Neural cell (in vitro differentiated cells): ENCODE results near the gene RITA1. TPM values are rescaled to one million over a fixed set of nuclear protein-coding genes. Genes with fewer than 3 reads are reported as not detected.

Experiments
- H2AFZ ChIP-seq: fragments of 200-600, 300-800 bp; sonication (generic), shearing (Covaris generic); 2 replicates; pipeline ENCODE4 v1.6.0; 2014; ENCODE audit warnings: low read depth, mild to moderate bottlenecking, antibody characterized with exemption, low read length, moderate library complexity
- H3F3A ChIP-seq: fragments of 200-600 bp; shearing (Covaris generic); 2 replicates; pipeline ENCODE4 v1.6.1; 2016; ENCODE audit warnings: mild to moderate bottlenecking, moderate library complexity, mixed read lengths, antibody characterized with exemption, low read length; ENCODE audit not compliant: insufficient read depth, poor library complexity, severe bottlenecking
- H3K27ac ChIP-seq: fragments of 200-600, 300-800 bp; sonication (generic), shearing (Covaris generic); 2 replicates; pipeline ENCODE4 v1.5.1; 2014; ENCODE audit warnings: mild to moderate bottlenecking, low read length, moderate library complexity
- H3K27me3 ChIP-seq: fragments of 300-800, 200-600 bp; sonication (generic), shearing (Covaris generic); 2 replicates; pipeline ENCODE4 v1.6.0; 2014; ENCODE audit warnings: mild to moderate bottlenecking, low read depth, low read length, moderate library complexity; ENCODE audit not compliant: insufficient read depth
- H3K36me3 ChIP-seq: fragments of 300-800, 200-600 bp; sonication (generic), shearing (Covaris generic); 2 replicates; pipeline ENCODE4 v1.5.1; 2014; ENCODE audit warnings: mild to moderate bottlenecking, antibody characterized with exemption, low read length, moderate library complexity; ENCODE audit not compliant: insufficient read depth
- H3K4me2 ChIP-seq: fragments of 300-800, 200-600 bp; sonication (generic), shearing (Covaris generic); 2 replicates; pipeline ENCODE4 v1.6.0; 2014; ENCODE audit warnings: mild to moderate bottlenecking, low read length
- H3K4me3 ChIP-seq: fragments of 300-800, 200-600 bp; sonication (generic), shearing (Covaris generic); 2 replicates; pipeline ENCODE4 v1.5.1; 2014; ENCODE audit warnings: mild to moderate bottlenecking, low read length, moderate library complexity
- H3K79me2 ChIP-seq: fragments of 200-600 bp; shearing (Covaris generic); replicated peaks from 2 replicates; pipeline ENCODE4 v1.6.0; 2014; ENCODE audit warnings: mild to moderate bottlenecking, low read length, moderate library complexity; ENCODE audit not compliant: insufficient read depth
- H3K9ac ChIP-seq: fragments of 300-800, 200-600 bp; sonication (generic), shearing (Covaris generic); 2 replicates; pipeline ENCODE4 v1.6.1; 2016; ENCODE audit warnings: mild to moderate bottlenecking, low read length, mixed read lengths
- H3K9me2 ChIP-seq: fragments of 200-600 bp; shearing (Covaris generic); 2 replicates; pipeline ENCODE4 v1.6.1; 2016; ENCODE audit warnings: mild to moderate bottlenecking, low read length, mixed read lengths; ENCODE audit not compliant: insufficient read depth
- H3K9me3 ChIP-seq: fragments of 200-600, 300-800 bp; sonication (generic), shearing (Covaris generic); 2 replicates; pipeline ENCODE4 v1.6.1; 2016; ENCODE audit warnings: mild to moderate bottlenecking, mixed run types, low read length, moderate library complexity, mixed read lengths
- H4K20me1 ChIP-seq: fragments of 200-600 bp; shearing (Covaris generic); 2 replicates; pipeline ENCODE4 v1.6.1; 2016; ENCODE audit warnings: mild to moderate bottlenecking, mixed run types; ENCODE audit not compliant: insufficient read depth
- CTCF ChIP-seq: fragments of 450-650 bp; IDR thresholded peaks from 2 replicates; pipeline ENCODE4 v1.5.1; 2014; ENCODE audit warnings: antibody characterized with exemption, mild to moderate bottlenecking, moderate library complexity; ENCODE audit not compliant: poor library complexity, severe bottlenecking
- EP300 ChIP-seq: fragments of 450-650 bp; conservative IDR thresholded peaks from 2 replicates; pipeline ENCODE4 v1.6.1; 2014; ENCODE audit warnings: antibody characterized with exemption, mild to moderate bottlenecking, moderate library complexity; ENCODE audit not compliant: poor library complexity, severe bottlenecking
- EZH2 ChIP-seq: fragments of 200-600, 300-800 bp; shearing (Covaris generic), sonication (generic); IDR thresholded peaks from 2 replicates; pipeline ENCODE4 v1.6.1; 2014; ENCODE audit warnings: antibody characterized with exemption, low read length, borderline replicate concordance, mild to moderate bottlenecking; ENCODE audit not compliant: insufficient read depth, poor library complexity, severe bottlenecking
- MXI1 ChIP-seq: fragments of 450-650 bp; conservative IDR thresholded peaks from 2 replicates; pipeline ENCODE4 v1.6.1; 2014; ENCODE audit warnings: antibody characterized with exemption, mild to moderate bottlenecking; ENCODE audit not compliant: poor library complexity, severe bottlenecking
- POLR2AphosphoS5 ChIP-seq: IDR thresholded peaks from 2 replicates; pipeline ENCODE4 v1.6.1; 2012
- RAD21 ChIP-seq: fragments of 450-650 bp; conservative IDR thresholded peaks from 2 replicates; pipeline ENCODE4 v1.6.1; 2014; ENCODE audit warnings: antibody characterized with exemption, mild to moderate bottlenecking, moderate library complexity
- REST ChIP-seq: IDR thresholded peaks from 2 replicates; pipeline ENCODE4 v1.6.1; 2012; ENCODE audit warnings: borderline replicate concordance
- SMC3 ChIP-seq: fragments of 450-650 bp; conservative IDR thresholded peaks from 2 replicates; pipeline ENCODE4 v1.6.1; 2014; ENCODE audit warnings: antibody characterized with exemption, mild to moderate bottlenecking, moderate library complexity; ENCODE audit not compliant: poor library complexity
- TAF1 ChIP-seq: IDR thresholded peaks from 2 replicates; pipeline ENCODE4 v1.6.1; 2012; ENCODE audit warnings: low read depth
- polyA plus RNA-seq: library from polyadenylated mRNA; depleted of rRNA; stranded (reverse); fragments of >200 nt; gene quantifications from 2 replicates; pipeline ENCODE4 v1.2.3, GENCODE V29; 2014

The RITA1 gene
- polyA plus RNA-seq, 1 donor from 2014 or later, result 23.3 TPM

GRCh38 chr12:113155646-113156045, 29.9 kb upstream of the RITA1 start:
- Histone ChIP-seq H3K27me3 (peaks cover 41% of the 10 kb centered on the region), H3F3A (no peaks in the 10 kb centered on the region), H2AFZ (no peak overlapping the region), H3K9ac (no peak overlapping the region), H3K4me2 (no peak overlapping the region), H3K79me2 (no peaks in the 10 kb centered on the region), H3K27ac (no peak overlapping the region), H3K4me3 (no peak overlapping the region), H4K20me1 (no peaks in the 10 kb centered on the region), H3K9me3 (no peaks in the 10 kb centered on the region), H3K36me3 (no peaks in the 10 kb centered on the region), H3K9me2 (no peaks in the 10 kb centered on the region)
- no peak for TF ChIP-seq REST
- no peak for TF ChIP-seq TAF1

GRCh38 chr12:113157218-113157859, 28.2 kb upstream of the RITA1 start:
- TF ChIP-seq SMC3, result no peak
- no peak for TF ChIP-seq POLR2AphosphoS5
- no peak for TF ChIP-seq CTCF
- no peak for TF ChIP-seq TAF1
- TF ChIP-seq RAD21, result no peak
- TF ChIP-seq MXI1, result no peak
- TF ChIP-seq REST, result no peak
- no peak for TF ChIP-seq EZH2
- TF ChIP-seq EP300, result no peak
- H3K9ac ChIP-seq, result no peak overlapping the region
- H3K36me3 ChIP-seq, result no peaks in the 10 kb centered on the region
- no peaks in the 10 kb centered on the region for H3K9me2 ChIP-seq
- H3K4me2 ChIP-seq, result no peak overlapping the region
- H2AFZ ChIP-seq, result no peak overlapping the region
- H3F3A ChIP-seq, result no peaks in the 10 kb centered on the region
- no peak overlapping the region for H3K27ac ChIP-seq
- H3K79me2 ChIP-seq, result no peaks in the 10 kb centered on the region
- H4K20me1 ChIP-seq, result no peaks in the 10 kb centered on the region
- no peaks in the 10 kb centered on the region for H3K9me3 ChIP-seq
- H3K27me3 ChIP-seq, result peaks cover 37% of the 10 kb centered on the region
- H3K4me3 ChIP-seq, result no peak overlapping the region
